Right renal pelvis (tissue), 4 donors: ENCODE data around the gene PKMYT1. TPM values are rescaled to one million over a fixed set of nuclear protein-coding genes. Genes with fewer than 3 reads are reported as not detected.
A peak's percentile ranks its signal among the peaks of the same experiment; 100 is the strongest.

Source experiments
- DNase-seq, 4 donors: peaks; one replicate each; pipeline ENCODE4 v3.0.0-alpha.2; 2013; ENCODE audit warnings: low read depth in 4 of 4, low spot score in 3 of 4, missing footprints in 1 of 4
- polyA plus RNA-seq, 4 donors: library from polyadenylated mRNA; unstranded; fragments of 120-200 nt; gene quantifications; one replicate each; pipeline ENCODE4 v1.2.1, GENCODE V29; 2013; ENCODE audit not compliant: insufficient read length in 4 of 4

Gene PKMYT1
- polyA plus RNA-seq, 4 donors: 10.4 to 19.2 (median 14.2) TPM

DNA sequence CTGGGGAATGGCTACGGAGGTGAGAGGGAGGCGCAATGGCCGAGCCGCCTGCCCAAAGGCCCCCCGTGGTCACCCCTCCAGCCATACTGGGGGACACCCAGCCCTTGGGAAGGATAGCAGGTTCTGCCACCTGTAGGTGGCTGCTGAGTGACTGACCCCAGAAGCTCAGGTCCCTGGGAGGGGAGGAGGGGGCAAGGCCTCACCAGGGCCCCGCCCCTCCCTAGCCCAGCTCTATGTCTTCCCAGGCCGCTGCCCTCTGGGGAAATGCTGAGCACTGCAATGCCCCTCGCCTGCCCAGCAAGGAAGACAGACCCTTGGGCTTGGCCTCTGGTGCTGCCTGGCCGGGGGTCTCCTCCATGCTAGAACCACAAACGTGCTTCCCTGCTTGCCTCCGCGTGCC lies 21.1 kb upstream of the PKMYT1 start:
- no peak for DNase-seq

DNA sequence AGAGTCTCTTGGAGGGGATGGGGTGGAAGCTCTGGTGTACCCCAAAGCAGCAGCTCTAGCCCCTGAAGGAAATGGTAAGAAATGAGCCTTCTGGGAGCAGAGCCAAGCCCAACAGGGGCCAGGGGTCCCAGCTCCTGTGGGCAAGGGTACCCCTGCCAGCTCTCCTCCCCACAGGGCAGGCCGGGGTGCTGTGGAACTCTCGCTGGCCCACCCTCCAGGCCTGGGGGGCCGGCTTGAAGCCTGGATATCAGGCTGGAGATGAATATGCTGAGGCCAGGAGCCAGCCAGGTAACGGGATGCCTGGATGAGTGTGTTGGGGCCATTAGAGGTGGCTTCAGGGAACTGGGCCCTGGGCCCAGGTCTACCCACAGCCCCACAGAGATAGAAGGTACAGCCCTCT lies 20.3 kb upstream of the PKMYT1 start:
- no peak for DNase-seq

DNA sequence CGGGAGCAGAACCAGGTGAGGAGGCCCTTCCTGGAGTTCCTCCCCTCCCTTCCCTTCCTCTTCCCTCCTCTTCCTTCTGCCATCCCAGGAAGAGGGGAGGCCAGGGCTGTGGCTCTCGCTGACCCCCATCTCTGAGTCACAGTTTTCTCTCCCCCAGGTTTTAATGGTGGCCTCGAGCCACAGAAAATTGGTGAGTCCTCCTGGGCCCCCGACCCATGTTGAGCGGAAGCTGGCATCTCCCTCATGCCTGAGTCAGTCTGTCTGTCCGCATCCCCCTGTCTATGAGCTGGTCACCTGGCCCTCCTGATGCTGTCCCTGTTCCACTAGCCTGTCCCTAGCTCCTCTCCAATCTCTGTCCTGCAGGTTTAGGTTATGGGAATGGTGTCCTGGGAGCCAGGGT lies 19.7 kb upstream of the PKMYT1 start:
- no peak for DNase-seq

DNA sequence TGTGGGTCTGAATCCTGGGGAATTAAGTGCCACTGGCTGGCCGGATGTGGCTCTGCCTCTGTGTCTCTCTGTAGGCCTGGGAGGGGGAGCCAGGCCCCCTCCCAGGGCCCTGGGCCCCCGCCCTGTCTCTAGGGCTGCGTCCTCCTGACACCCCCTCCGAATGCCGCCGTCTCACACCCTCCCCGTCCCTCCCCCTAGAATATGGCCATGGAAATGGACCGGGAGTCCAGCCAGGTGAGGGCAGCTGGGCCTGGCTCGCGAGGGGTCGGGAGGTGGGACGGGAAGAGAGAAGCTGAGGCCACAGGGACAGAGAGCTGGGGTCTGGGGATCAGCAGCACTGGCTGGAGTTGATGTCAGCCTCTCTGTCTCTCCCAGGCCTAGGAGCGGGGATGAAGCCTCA lies 16.1 kb upstream of the PKMYT1 start:
- DNase-seq: no peak

DNA sequence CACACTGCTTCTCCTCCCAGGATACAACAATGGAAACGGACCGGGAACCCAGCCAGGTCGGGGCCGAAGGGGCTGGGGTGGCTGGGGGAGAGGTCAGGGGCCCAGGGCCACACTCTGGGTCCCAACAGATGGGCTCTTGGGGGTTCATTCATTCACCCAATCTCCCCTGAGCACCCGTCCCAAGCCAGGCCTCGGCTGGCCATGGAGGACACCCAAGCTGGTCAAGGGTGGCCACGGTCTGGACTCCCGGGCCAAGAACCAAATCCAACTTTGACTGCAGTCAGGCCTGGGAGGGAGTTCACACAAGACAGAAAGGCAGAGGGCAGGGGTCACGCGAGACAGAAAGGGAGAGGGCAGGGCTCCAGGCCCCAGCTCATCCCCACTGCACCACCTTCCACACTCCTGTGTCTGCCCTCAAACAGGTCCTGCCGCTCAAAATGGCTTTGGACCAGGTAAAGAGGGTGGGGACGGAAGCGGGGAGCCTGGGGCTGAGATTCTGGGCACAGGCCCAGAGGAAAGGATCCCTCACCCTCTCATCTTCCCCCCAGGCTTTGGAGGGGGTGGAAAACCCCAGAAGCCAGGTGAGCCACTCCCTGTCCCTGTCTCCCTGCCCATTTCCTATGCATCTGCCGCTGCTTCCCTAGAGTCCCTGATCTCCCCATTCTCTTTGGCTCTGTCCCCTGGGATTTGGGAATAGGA lies 12.3 kb upstream of the PKMYT1 start:
- no peak for DNase-seq

DNA sequence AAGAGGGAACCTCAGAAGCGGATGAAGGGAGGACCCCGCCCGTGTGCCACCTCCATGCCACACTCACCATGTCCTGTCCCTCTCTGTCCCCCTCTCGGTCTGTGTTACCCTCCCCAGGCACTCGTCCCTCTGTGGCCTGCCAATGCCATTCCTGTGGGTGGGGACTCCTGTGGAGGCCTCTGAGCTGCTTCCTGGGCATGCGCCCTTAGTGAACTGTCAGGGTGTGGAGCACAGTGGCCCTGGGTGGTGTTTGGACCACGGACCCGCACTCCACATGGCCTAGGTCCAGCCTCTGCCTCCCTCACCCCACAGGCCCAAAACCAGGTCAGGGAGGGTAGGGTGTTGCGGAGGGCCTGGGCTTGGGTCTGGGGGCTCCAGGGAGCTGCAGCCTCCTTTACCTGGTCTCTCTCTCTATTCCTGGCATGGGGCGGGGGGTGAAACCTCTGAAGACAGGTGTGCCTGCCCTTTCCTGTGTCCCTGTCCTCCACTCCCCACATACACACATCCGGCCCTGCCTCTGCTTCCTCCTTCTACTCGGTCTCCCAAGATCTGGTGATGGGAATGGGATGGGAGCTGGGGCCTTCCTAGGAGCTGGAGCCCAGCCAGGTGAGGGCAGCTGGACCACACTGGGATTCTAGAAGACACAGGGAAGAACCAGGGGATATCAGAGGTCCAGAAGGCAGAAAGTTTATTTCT lies 11.5 kb upstream of the PKMYT1 start:
- no peak for DNase-seq

DNA sequence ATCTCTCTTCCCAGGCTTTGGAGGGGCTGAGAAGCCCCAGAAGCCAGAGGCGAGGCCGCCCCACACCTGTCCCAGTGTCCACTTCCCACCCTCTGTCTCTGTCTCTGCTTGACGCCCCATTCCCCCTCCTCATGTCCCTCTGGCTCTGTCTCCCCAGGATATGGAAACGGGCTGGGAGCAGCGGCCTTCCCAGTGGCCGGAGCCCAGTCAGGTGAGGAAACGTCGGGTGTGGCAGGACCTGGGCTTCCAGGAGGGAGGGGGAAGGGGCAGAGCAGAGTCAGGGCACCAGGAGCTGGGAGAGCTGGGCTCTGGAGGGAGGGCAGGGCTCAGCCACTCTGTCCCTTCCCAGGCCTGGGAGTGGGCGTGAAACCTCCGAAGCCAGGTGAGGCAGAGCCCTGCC lies 10.6 kb upstream of the PKMYT1 start:
- no peak for DNase-seq

DNA sequence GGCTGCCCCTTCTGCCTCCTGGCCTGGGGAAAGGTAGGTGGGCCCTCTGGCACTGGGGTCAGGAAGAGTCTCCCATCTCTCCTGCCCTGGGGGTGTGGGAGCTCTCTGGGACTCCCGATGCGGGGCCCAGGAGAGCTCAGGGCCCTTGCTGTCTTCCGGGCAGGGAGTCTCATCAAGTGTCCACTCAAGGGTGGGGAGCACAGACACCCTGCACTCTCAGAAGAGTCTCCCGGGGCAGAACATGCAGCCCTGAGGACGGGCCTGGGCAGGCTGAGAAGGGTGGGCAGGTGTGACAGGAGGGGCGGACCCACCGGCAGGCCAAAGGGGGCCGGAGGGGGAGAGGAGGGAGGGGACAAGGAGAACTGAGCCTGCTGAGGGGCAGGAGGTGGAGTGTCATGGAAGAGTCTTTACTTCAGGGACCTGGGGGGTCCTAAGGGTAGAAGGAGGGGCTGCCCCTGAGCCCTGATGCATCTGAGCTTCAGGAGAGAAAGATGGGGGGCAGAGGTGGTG lies 8.4 kb upstream of the PKMYT1 start:
- no peak for DNase-seq

DNA sequence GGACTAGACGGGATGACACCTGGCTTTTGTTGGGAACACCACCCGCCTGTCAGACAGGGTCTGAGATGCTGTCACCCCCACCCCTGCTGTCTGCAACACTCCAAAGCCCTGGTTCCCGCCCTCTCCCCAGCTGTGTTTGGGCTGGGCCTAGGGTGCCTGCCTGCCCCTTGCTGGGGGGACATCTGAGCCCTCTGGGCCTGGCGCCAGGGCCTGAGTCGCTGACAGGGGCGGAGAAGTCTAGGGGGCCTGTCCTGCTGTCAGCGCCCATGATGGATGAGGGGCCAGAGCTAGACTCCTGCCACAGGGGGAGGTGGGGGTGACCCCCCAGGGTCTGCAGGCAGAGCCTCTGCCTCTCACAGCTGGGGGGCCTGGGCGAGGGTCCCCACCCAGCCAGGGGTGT lies 7.6 kb upstream of the PKMYT1 start:
- DNase-seq: no peak

DNA sequence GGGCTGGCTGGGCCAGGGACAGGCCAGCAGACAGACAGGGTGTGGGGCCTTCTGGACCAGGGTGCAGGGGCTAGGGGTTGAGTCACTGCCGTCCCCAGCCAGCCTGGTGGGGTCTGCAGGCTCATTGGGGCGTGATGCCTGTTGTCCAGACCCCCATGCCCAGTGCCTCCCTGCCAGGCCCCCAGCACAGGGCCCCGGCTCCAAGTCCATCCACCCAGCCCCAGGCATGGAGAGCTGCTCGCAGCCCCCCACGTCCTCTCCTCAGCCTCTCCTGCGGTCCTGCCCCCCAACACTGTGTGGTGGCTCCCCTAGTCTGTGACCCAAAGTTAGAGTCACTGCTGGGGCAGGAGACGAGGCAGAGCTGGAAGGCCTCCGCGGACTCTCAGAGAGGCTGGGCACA lies 7.0 kb upstream of the PKMYT1 start:
- DNase-seq: no peak

DNA sequence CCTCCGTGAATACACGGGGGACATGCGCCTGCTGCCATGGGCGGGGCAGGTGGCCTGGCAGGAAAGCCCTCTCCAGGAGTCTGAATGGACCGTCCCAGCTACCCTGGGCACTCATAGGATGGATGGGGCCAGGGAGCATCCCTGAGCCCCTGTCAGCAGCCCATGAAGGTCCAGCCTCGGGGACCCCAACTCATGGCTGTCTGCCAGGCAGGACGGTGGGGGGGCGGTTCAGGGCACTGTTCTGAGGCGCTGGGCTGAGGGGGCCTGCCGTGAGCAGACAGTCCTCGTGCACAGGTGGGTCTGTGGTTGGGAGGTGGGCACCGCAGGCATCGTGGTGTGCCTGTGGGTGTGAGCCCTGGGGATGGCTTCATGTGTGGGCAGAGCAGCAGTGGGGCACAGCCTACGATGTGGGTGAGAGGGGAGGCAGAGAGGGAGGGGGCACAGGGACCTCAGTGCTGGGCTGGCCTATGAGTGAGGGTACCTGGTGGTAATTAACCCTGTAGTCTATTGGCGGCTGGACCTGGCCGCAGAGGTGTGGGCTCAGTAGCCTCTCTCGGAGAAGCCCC lies 6.5 kb upstream of the PKMYT1 start:
- no peak for DNase-seq

DNA sequence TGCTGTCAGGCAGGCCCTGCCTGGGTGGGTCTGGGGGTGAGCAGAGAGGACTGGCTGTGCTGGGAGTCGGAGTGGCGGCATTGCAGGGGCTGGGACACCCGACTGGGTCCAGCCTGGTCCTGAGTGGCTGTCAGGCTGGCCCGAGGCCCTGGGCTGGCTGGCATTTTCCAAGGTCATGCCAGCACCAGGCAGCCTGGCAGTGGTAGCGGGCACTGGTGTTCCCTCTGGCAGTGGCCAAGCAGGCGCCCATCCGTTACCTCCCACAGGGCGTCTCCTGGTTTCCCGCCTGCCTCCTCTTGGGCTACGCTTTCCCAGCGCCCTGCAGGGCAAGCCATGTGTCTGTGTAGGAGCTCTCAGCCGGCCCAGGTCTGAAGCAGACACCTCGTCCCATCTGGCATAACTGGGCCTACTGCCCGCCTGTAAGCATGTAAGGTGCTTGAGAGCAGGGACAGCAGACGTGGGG lies 5.7 kb upstream of the PKMYT1 start:
- no peak for DNase-seq

DNA sequence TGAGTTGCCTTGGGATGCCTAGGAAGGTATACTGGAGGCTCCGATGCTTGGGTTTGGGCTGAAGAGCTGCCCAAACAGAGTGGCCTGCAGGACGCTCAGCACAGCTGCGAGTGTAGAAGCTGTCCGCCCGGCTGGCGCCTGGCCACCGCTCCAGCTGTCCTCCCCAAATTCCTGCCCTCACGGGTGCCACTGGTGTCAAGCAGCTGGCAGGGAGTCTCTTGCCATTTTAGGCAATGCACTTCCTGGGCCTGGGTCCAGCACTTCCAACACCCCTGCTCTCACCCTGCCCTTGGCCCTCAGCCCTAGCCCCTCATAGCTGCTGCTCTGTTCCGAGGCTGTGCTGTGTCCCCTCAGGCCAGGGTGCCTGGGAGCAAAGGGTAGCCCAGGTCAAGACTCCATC lies 5.2 kb upstream of the PKMYT1 start:
- no peak for DNase-seq

DNA sequence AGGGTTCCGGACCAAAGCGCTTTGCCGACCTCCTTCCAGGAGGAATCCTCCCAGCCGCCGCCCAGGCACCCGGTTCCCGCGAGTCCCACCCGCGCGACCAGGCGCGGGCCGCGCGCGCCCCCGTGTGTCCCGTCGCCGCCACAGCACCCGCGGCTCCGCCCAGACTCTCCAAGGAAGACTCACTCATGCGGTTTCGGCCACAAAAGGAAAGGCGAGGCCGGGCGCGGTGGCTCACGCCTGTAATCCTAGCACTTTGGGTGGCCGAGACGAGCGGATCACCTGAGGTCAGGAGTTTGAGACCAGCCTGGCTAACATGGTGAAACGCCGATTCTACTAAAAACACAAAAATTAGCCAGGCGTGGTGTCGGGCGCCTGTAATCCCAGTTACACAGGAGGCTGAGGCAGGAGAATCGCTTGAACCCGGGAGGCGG lies 3.5 kb upstream of the PKMYT1 start:
- DNase-seq: peak in 2 of 4 donors; percentile 70 to 71

DNA sequence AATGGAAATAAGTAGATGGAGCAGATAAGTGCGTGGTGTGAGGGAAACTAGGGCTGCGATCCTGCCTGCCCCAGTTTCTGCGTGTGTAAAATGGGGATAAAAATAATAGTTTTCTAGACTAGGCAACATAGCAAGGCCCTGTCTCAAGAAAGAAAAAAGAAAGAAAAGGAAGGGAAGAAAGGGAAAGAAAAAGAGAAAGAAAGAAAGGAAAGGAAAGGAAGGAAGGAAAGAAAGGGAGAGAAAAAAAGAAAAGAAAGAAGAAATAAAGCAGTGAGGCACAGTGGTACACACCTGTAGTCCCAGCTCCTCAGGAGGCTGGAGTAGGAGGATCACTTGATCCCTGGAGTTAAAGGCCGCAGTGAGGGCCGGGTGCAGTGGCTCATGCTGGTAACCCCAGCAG lies 2.2 kb upstream of the PKMYT1 start:
- no peak for DNase-seq

DNA sequence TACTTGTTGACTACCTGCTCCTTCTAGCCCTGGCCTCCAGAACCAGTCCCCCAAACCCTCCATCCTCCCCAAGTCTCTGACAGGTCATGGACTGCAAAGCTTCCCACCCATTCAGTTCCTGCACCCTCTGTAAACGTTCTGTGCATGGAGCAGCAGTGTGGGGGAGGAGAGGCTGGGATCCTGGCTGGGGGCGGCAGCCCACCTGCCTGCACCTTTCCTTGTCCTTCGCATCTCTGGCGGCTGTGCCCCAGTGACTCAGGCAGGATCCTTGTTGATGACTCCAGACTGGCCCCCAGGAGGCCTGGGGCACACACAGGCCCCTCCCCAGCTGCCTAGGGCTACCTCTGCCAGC lies 1.6 kb upstream of the PKMYT1 start:
- DNase-seq: no peak

DNA sequence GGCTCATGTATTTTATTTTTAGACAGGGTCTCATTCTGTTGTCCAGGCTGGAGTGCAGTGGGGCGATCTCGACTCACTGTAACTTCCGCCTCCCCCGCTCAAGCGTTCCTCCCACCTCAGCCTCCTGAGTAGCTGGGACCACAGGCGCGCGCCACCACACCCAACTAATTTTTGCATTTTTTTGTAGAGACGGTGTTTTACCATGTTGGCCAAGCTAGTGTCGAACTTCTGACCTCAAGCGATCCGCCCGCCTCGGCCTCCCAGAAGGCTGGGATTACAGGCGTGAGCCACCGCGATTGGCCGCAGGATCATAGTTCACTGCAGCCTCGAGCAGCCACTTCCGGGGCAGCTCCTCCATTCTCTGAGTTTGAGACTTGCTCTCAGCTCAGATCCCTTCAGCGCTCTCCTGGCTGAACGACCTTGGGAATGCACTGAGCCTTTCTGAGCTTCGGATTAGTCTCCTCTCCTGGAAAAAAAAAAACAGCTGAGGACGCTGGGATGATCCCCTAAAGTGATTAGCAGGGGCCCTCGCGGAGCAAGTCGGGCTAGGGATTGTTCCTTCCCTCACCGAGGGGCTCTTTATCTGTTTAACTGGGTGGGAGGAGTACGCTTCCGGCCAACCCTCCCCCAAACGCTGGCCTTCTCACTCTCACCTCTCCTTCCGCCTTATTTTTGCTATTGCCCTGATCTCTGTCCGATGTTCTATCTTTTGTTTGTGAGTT lies 1.1 kb upstream of the PKMYT1 start:
- no peak for DNase-seq

DNA sequence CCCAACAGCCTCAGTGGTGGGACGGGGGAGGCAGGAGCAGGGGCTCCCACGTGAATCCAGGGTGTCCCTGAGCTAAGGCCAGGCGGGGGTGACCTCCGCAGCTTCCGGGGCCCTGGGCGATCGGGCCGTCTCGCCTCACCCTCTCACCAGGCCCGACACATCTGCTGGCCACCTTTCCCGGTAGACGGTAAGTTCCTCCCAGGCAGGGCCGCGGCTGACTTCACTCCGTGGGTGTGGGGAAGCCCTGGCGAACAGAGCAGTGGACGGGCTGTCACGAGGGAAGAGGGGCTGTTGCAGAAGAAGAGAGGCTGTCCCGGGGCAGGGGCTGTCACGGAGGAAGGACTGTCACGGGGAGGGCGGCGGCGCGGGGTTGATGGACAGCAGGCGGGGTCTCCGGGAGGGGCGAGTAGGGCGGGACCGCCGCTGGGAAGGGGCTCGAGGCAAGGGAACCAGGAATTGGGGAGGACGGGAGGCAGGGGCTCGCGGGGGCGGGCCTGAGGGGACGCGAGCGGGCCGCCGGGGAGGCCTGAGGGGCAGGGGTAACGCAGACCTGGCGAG lies 498 bp downstream of the PKMYT1 start:
- DNase-seq: no peak

DNA sequence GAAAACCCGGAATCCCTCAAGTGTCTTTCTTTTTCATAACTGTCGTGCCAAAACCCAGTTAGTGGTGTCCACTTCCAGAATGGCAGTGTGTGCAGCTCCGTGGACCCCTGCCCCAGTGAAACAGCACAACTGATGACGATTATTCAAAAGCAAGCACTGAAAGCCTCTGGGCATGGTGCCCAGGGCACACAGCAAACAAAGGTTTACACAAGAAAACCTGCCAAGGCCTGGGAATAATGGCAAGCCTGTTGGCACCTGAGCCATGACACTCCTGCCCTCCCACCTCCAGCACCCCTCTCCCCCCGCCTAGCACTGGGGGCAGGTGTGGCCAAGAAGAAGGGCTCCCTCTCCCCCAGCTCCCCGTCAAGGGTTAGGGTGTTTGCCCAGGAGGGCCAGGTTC lies 2.8 kb downstream of the PKMYT1 start:
- no peak for DNase-seq

DNA sequence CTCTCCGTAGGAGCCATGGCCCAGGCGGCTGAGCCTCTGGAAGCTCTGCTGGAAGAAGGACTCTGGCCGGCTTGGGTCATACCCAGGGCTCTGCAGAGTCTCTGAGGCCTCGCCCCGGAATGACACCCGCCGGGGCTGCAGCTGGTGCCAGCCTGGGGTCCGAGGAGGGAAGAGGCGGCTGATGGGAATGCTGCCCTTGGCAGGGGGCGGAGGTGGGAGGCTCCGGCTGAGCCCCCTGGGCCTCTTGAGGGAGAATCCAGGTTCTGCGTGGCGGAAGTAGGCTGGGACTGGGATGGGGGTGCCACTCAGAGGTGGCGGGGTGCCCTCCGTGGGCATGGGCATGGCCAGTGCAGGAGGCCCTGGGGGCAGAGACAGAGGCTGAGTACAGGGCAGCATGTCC lies 3.6 kb downstream of the PKMYT1 start:
- DNase-seq: no peak

DNA sequence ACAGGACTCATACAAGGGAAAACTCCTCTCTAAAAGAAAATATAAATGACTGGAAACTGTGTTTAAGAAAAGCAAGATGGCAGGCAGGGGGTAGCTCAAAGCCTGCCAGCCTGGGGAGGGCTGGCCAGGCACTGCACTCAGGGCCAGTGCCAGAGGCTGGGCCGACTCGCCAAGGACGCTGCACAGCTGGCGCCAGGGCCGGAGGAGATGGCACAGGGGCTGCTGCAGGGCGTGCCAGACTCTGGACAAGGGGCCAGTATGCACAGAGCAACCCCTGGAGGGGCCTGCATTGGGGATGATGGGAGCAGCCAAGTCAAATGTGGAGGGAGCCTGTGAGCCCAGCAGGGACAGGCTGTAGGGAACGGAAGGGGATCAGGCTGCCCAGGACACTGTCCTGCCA lies 4.0 kb downstream of the PKMYT1 start:
- no peak for DNase-seq
